A549 (cell line): ENCODE results near the gene PGLYRP3. TPM values are rescaled to one million over a fixed set of nuclear protein-coding genes. Genes with fewer than 3 reads are reported as not detected.

ENCODE experiments used
- ATAC-seq, 2 experiments: fragments of 200-7000 bp in 1 of 2; fragments of >200 bp in 1 of 2; cut with Nextera tagmentation in 1 of 2; cut with Tn5 transposase in 1 of 2; 3 replicates each; pipeline versions ENCODE4 v1.8.0 to v1.9.1; 2018 to 2020; ENCODE audit warnings: mild to moderate bottlenecking in 1 of 2, moderate library complexity in 1 of 2
- CTCF ChIA-PET: fragments of 300-600 bp; sonication (Branson Sonifier 250); formaldehyde crosslinking; extraction: SDS; loops from one replicate; lab custom pipeline; 2021; ENCODE audit warnings: antibody characterized with exemption, inconsistent platforms; lab: Yijun Ruan, JAX
- POLR2A ChIA-PET: fragments of 350-600 bp; formaldehyde crosslinking; extraction: SDS; loops from one replicate; lab custom pipeline; 2021; ENCODE audit warnings: antibody characterized with exemption, inconsistent platforms; lab: Yijun Ruan, JAX
- DNase-seq, 2 experiments: peaks; one replicate each; pipeline versions ENCODE4 v3.0.0 to v3.0.0-alpha.2; 2011 to 2016; ENCODE audit warnings: low read depth in 1 of 2, low spot score in 1 of 2
- FAIRE-seq: peaks from 2 replicates; lab custom pipeline; 2011; peaks lifted over from hg19 to GRCh38; lab: Jason Lieb, UNC
- H3K27ac ChIP-seq, 2 experiments: fragments of >200 bp; sonication (Bioruptor Twin); formaldehyde crosslinking; 3 replicates each; pipeline ENCODE4 v1.5.1; 2016 to 2017
- H3K4me1 ChIP-seq: fragments of >200 bp; sonication (Bioruptor Twin); formaldehyde crosslinking; 3 replicates; pipeline ENCODE4 v1.6.1; 2016
- H3K4me2 ChIP-seq: fragments of >200 bp; sonication (Bioruptor Twin); formaldehyde crosslinking; 3 replicates; pipeline ENCODE4 v1.6.1; 2016
- H3K4me3 ChIP-seq: fragments of >200 bp; sonication (Bioruptor Twin); formaldehyde crosslinking; 3 replicates; pipeline ENCODE4 v1.5.1; 2016
- H3K9me3 ChIP-seq: fragments of >200 bp; sonication (Bioruptor Twin); formaldehyde crosslinking; 3 replicates; pipeline ENCODE4 v1.6.1; 2016
- CBX2 ChIP-seq: fragments of 200-600 bp; sonication (generic); IDR thresholded peaks from 2 replicates; pipeline ENCODE4 v1.6.1; 2016; ENCODE audit warnings: low read depth, mild to moderate bottlenecking, borderline replicate concordance
- CHD4 ChIP-seq: fragments of 200-600 bp; sonication (generic); IDR thresholded peaks from 2 replicates; pipeline ENCODE4 v1.6.1; 2016; ENCODE audit warnings: antibody characterized with exemption, mild to moderate bottlenecking, borderline replicate concordance
- EHMT2 ChIP-seq: fragments of 200-600 bp; sonication (generic); IDR thresholded peaks from 2 replicates; pipeline ENCODE4 v1.6.1; 2016; ENCODE audit warnings: antibody characterized with exemption, low read depth, mild to moderate bottlenecking, moderate library complexity
- ESRRA ChIP-seq: fragments of 150-350 bp; IDR thresholded peaks from 2 replicates; pipeline ENCODE4 v1.6.1; 2014; ENCODE audit warnings: mild to moderate bottlenecking, low read length, borderline replicate concordance
- FOSB ChIP-seq: fragments of 250-450 bp; sonication (Bioruptor Pico); IDR thresholded peaks from 2 replicates; pipeline ENCODE4 v1.5.0; 2020; ENCODE audit warnings: mild to moderate bottlenecking, moderate library complexity
- FOXS1 ChIP-seq: fragments of 250-450 bp; sonication (Bioruptor Pico); IDR thresholded peaks from 2 replicates; pipeline ENCODE4 v1.5.0; 2020; ENCODE audit warnings: mild to moderate bottlenecking, moderate library complexity
- JUNB ChIP-seq: fragments of >200 bp; sonication (Bioruptor Twin); formaldehyde crosslinking; IDR thresholded peaks from 2 replicates; pipeline ENCODE4 v1.6.1; 2016
- KDM5A ChIP-seq: fragments of 200-600 bp; sonication (generic); IDR thresholded peaks from 2 replicates; pipeline ENCODE4 v1.6.1; 2016; ENCODE audit warnings: antibody characterized with exemption, mild to moderate bottlenecking
- MAFK ChIP-seq: fragments of 450-650 bp; IDR thresholded peaks from 2 replicates; pipeline ENCODE4 v1.6.1; 2014; ENCODE audit not compliant: partially characterized antibody
- MYC ChIP-seq: IDR thresholded peaks from 2 replicates; pipeline ENCODE4 v1.6.1; 2012; ENCODE audit warnings: mild to moderate bottlenecking, inconsistent platforms, low read length, improper control_type of control experiment, borderline replicate concordance
- NR3C1 ChIP-seq: fragments of >200 bp; sonication (Bioruptor Twin); formaldehyde crosslinking; IDR thresholded peaks from 3 replicates; pipeline ENCODE4 v1.6.1; 2017
- RNF2 ChIP-seq: fragments of 200-600 bp; sonication (generic); IDR thresholded peaks from 2 replicates; pipeline ENCODE4 v1.6.1; 2016; ENCODE audit warnings: low read depth, mild to moderate bottlenecking, antibody characterized with exemption, moderate library complexity, borderline replicate concordance
- SREBF2 ChIP-seq: fragments of 450-650 bp; IDR thresholded peaks from 2 replicates; pipeline ENCODE4 v1.6.1; 2014; ENCODE audit warnings: mild to moderate bottlenecking, moderate library complexity
- TP53 ChIP-seq: fragments of 250-450 bp; sonication (Bioruptor Pico); IDR thresholded peaks from 2 replicates; pipeline ENCODE4 v1.5.0; 2021; ENCODE audit warnings: mild to moderate bottlenecking, moderate library complexity
- ZC3H11A ChIP-seq: fragments of 450-650 bp; IDR thresholded peaks from 2 replicates; pipeline ENCODE4 v1.6.1; 2014; ENCODE audit warnings: antibody characterized with exemption, mild to moderate bottlenecking
- ZFP36 ChIP-seq: fragments of 450-650 bp; IDR thresholded peaks from 2 replicates; pipeline ENCODE4 v1.6.1; 2014; ENCODE audit warnings: borderline replicate concordance; ENCODE audit not compliant: partially characterized antibody
- ZNF302 ChIP-seq: fragments of 250-450 bp; sonication (Bioruptor Pico); IDR thresholded peaks from 2 replicates; pipeline ENCODE4 v1.9.0; 2021; ENCODE audit warnings: inconsistent platforms, mild to moderate bottlenecking, moderate library complexity
- ZSCAN20 ChIP-seq: fragments of 250-450 bp; sonication (Bioruptor Pico); IDR thresholded peaks from 2 replicates; pipeline ENCODE4 v1.8.0; 2022; ENCODE audit warnings: mild to moderate bottlenecking, moderate library complexity
- WGBS: methylation state at CpG from one replicate; pipeline ENCODE4 v1.1.6; 2017; ENCODE audit errors: missing lambda C conversion rate; 5-methylcytosine and 5-hydroxymethylcytosine counted together
- polyA plus RNA-seq, 4 experiments: library from polyadenylated mRNA; depleted of rRNA in 3 of 4; stranded (reverse); fragments of >200 nt; fragmentation: RNase III in 1 of 4; extraction: RNeasy Plus Mini Kit Qiagen cat#74134 plus additional on column Dnase treatment in 1 of 4; gene quantifications; 2 replicates in 3 of 4; 3 replicates in 1 of 4; pipeline ENCODE4 v1.2.3, GENCODE V29; 2011 to 2017
- TF ChIP-seq, protein P1 (sequence below): fragments of >200 bp; sonication (Bioruptor Twin); formaldehyde crosslinking; IDR thresholded peaks from 3 replicates; pipeline ENCODE4 v1.6.1; 2016
- TF ChIP-seq, protein P2 (sequence below): fragments of 450-650 bp; IDR thresholded peaks from 2 replicates; pipeline ENCODE4 v1.6.1; 2014; ENCODE audit warnings: antibody characterized with exemption
- TF ChIP-seq, protein P3 (sequence below): IDR thresholded peaks from 2 replicates; pipeline ENCODE4 v1.6.1; 2012; ENCODE audit warnings: low read depth, borderline replicate concordance

The PGLYRP3 gene
- polyA plus RNA-seq, 2 of the 4 experiments (the other 2 are of a cell fraction): not detected

DNA sequence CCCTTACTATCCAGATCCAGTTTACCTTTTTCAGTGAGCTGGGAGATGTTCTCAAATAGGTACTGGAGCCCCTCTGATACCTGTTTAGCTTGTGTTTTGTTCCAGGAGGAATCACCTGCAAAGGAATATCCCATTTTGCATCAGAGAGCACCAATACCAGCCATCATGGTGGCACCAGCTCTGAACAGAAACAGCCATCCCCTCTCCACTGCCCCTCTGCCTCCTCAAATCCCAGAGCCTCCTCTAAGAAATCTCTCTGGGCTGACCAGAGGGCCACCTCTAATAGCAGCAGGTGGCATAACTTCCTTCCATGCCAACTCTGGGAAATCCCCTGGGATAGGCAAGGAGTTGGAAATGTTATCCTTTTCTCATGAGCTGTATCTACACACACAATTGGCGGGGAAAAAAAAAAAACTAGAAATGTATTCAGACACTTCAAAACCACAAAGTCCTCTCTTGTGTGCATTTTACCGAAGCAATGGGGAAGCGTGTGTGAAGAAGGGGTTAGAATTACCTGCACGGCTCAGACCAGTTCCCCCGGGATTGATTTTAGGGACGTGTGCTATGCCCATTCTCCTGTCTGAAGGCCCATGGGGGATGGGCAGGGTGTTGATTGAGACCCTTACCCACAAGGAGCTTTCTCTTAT lies 33.4 kb upstream of the PGLYRP3 start (continued):
- no peak for TF ChIP-seq SREBF2

- H3K27ac ChIP-seq: no peak overlapping the region
- 33% methylated on average over 14 of the region's 14 CpGs for WGBS
- no peaks in the 10 kb centered on the region for H3K4me1 ChIP-seq
- ATAC-seq (peak in 1 of 2 experiments; percentile 17; a peak in 1 of 6 replicates), DNase-seq (no peak), FAIRE-seq (no peak)
- ChIA-PET POLR2A (no interaction called here), CTCF (interaction anchor here (0.6 to 5.7 kb wide), 8 partner anchors 7 to 329 kb away, joined by 3 to 41 read pairs (median 4); no protein-coding TSS in a partner anchor)
- TF ChIP-seq SREBF2 (no peak), MAFK (no peak), KDM5A (no peak)
- H3K4me3 ChIP-seq: no peak overlapping the region
- H3K4me2 ChIP-seq: no peak overlapping the region
- H3K9me3 ChIP-seq: no peaks in the 10 kb centered on the region
Observed at GRCh38 chr1:153345187-153346076, 32.7 kb upstream of the PGLYRP3 start.

GRCh38 chr1:153344718-153345025 lies 31.9 kb upstream of the PGLYRP3 start:
- ATAC-seq: no peak
- POLR2A ChIA-PET: no interaction called here
- TF ChIP-seq NR3C1 (no peak), ZNF302 (CRISPR knock-in tag) (no peak), FOXS1 (CRISPR knock-in tag) (no peak), JUNB (no peak), ZSCAN20 (CRISPR knock-in tag) (no peak), CHD4 (no peak), CBX2 (no peak), TP53 (no peak), MYC (no peak), ESRRA (no peak), RNF2 (no peak), ZFP36 (no peak), ZC3H11A (no peak), KDM5A (no peak), EHMT2 (no peak), FOSB (no peak)
- TF ChIP-seq, protein P1, sequence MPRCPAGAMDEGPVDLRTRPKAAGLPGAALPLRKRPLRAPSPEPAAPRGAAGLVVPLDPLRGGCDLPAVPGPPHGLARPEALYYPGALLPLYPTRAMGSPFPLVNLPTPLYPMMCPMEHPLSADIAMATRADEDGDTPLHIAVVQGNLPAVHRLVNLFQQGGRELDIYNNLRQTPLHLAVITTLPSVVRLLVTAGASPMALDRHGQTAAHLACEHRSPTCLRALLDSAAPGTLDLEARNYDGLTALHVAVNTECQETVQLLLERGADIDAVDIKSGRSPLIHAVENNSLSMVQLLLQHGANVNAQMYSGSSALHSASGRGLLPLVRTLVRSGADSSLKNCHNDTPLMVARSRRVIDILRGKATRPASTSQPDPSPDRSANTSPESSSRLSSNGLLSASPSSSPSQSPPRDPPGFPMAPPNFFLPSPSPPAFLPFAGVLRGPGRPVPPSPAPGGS: no peak
- TF ChIP-seq, protein P2, sequence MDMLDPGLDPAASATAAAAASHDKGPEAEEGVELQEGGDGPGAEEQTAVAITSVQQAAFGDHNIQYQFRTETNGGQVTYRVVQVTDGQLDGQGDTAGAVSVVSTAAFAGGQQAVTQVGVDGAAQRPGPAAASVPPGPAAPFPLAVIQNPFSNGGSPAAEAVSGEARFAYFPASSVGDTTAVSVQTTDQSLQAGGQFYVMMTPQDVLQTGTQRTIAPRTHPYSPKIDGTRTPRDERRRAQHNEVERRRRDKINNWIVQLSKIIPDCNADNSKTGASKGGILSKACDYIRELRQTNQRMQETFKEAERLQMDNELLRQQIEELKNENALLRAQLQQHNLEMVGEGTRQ: no peak
- TF ChIP-seq, protein P3, sequence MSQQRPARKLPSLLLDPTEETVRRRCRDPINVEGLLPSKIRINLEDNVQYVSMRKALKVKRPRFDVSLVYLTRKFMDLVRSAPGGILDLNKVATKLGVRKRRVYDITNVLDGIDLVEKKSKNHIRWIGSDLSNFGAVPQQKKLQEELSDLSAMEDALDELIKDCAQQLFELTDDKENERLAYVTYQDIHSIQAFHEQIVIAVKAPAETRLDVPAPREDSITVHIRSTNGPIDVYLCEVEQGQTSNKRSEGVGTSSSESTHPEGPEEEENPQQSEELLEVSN: no peak
- TF ChIP-seq, all 56 proteins: peak for 0
- 3% methylated on average over 3 of the region's 3 CpGs for WGBS
- DNase-seq: no peak
- Histone ChIP-seq H3K4me3 (no peak overlapping the region), H3K27ac (no peak overlapping the region), H3K4me1 (no peaks in the 10 kb centered on the region), H3K9me3 (no peaks in the 10 kb centered on the region), H3K4me2 (no peak overlapping the region)
- CTCF ChIA-PET: interaction anchor here (1.1 to 5.7 kb wide), 4 partner anchors 8 to 151 kb away, joined by 4 to 41 read pairs (median 18); no protein-coding TSS in a partner anchor
- FAIRE-seq: no peak
